GM12878 (cell line): ENCODE measurements around the gene SCD5. TPM values are rescaled to one million over a fixed set of nuclear protein-coding genes. Genes with fewer than 3 reads are reported as not detected.

ENCODE experiments used
- ATAC-seq: fragments of 200-7000 bp; cut with Tn5 transposase; 3 replicates; pipeline ENCODE4 v1.9.1; 2020; ENCODE audit warnings: mild to moderate bottlenecking, moderate library complexity
- BruUV-seq: library from RNA; stranded (reverse); fragments of 400-500 nt; replicated peaks from 2 replicates; lab custom pipeline; 2021; lab: Mats Ljungman, UMichigan
- CTCF ChIA-PET: fragments of 300-600 bp; sonication (Branson Sonifier 250); formaldehyde crosslinking; extraction: SDS; loops from one replicate; lab custom pipeline; 2021; ENCODE audit warnings: inconsistent platforms; lab: Yijun Ruan, JAX
- POLR2A ChIA-PET: fragments of 350-600 bp; formaldehyde crosslinking; extraction: SDS; loops from one replicate; lab custom pipeline; 2021; ENCODE audit warnings: inconsistent platforms; lab: Charles Lee
- RAD21 ChIA-PET: fragments of 300-600 bp; sonication (Branson Sonifier 250); formaldehyde crosslinking; loops from one replicate; lab custom pipeline; 2023; ENCODE audit warnings: antibody characterized with exemption; ENCODE audit not compliant: unreplicated experiment; lab: Charles Lee
- SMC1A ChIA-PET: fragments of 300-600 bp; sonication (Branson Sonifier 250); formaldehyde crosslinking; loops from one replicate; lab custom pipeline; 2023; ENCODE audit not compliant: unreplicated experiment, uncharacterized antibody; lab: Charles Lee
- DNase-seq: peaks from one replicate; pipeline ENCODE4 v3.0.0-alpha.2; 2011; ENCODE audit warnings: low read depth, low spot score
- FAIRE-seq: peaks from 3 replicates; lab custom pipeline; 2011; peaks lifted over from hg19 to GRCh38; lab: Jason Lieb, UNC
- H2AFZ ChIP-seq: 2 replicates; pipeline ENCODE4 v1.6.0; 2011; ENCODE audit warnings: low read depth, low read length, control low read depth; ENCODE audit not compliant: control insufficient read depth
- H3K27ac ChIP-seq: 2 replicates; pipeline ENCODE4 v1.5.1; 2011; ENCODE audit warnings: control low read depth; ENCODE audit not compliant: control insufficient read depth, insufficient read depth
- H3K27me3 ChIP-seq, 2 experiments: replicated peaks in 1 of 2; 2 replicates each; pipeline versions ENCODE4 v1.6.0 to v1.6.1; 2011; ENCODE audit warnings: low read length in 1 of 2; ENCODE audit not compliant: control insufficient read depth in 2 of 2, insufficient read depth in 2 of 2
- H3K36me3 ChIP-seq, 2 experiments: 2 replicates each; pipeline ENCODE4 v1.5.1; 2011; ENCODE audit warnings: low read length in 1 of 2; ENCODE audit not compliant: control insufficient read depth in 2 of 2, insufficient read depth in 2 of 2
- H3K4me1 ChIP-seq: 2 replicates; pipeline ENCODE4 v1.6.1; 2011; ENCODE audit warnings: mild to moderate bottlenecking, low read length, moderate library complexity, mixed read lengths; ENCODE audit not compliant: control insufficient read depth, insufficient read depth
- H3K4me2 ChIP-seq: 2 replicates; pipeline ENCODE4 v1.6.0; 2011; ENCODE audit warnings: control low read depth; ENCODE audit not compliant: control insufficient read depth, insufficient read depth
- H3K4me3 ChIP-seq: fragments of 200-600 bp; sonication (generic); 2 replicates; pipeline ENCODE4 v1.5.1; 2016
- H3K79me2 ChIP-seq: 2 replicates; pipeline ENCODE4 v1.6.0; 2011; ENCODE audit warnings: low read length; ENCODE audit not compliant: control insufficient read depth, insufficient read depth
- H3K9ac ChIP-seq: 2 replicates; pipeline ENCODE4 v1.8.0; 2011; ENCODE audit warnings: low read length, control low read depth, mixed read lengths; ENCODE audit not compliant: control insufficient read depth, insufficient read depth
- H3K9me3 ChIP-seq: replicated peaks from 3 replicates; pipeline ENCODE4 v1.5.1; 2011; ENCODE audit warnings: mild to moderate bottlenecking, low read length; ENCODE audit not compliant: control insufficient read depth, insufficient read depth
- H4K20me1 ChIP-seq: 2 replicates; pipeline ENCODE4 v1.6.0; 2011; ENCODE audit not compliant: control insufficient read depth, insufficient read depth
- E4F1 ChIP-seq: fragments of 450-650 bp; IDR thresholded peaks from 2 replicates; pipeline ENCODE4 v1.6.1; 2018; ENCODE audit warnings: borderline replicate concordance, mild to moderate bottlenecking; ENCODE audit not compliant: partially characterized antibody
- HDAC2 ChIP-seq: fragments of 200-600 bp; sonication (generic); IDR thresholded peaks from 2 replicates; pipeline ENCODE4 v1.6.1; 2017
- IKZF2 ChIP-seq, 2 experiments: fragments of 450-650 bp; IDR thresholded peaks; 2 replicates each; pipeline ENCODE4 v1.6.1; 2017; ENCODE audit warnings: mild to moderate bottlenecking in 2 of 2, moderate library complexity in 2 of 2
- IRF5 ChIP-seq: fragments of 450-650 bp; IDR thresholded peaks from 2 replicates; pipeline ENCODE4 v1.6.1; 2017; ENCODE audit warnings: borderline replicate concordance
- NR2C1 ChIP-seq: fragments of 450-650 bp; IDR thresholded peaks from 2 replicates; pipeline ENCODE4 v1.6.1; 2017; ENCODE audit warnings: antibody characterized with exemption, mild to moderate bottlenecking, moderate library complexity
- PAX5 ChIP-seq: IDR thresholded peaks from 2 replicates; pipeline ENCODE4 v1.6.1; 2011; ENCODE audit warnings: low read depth, low read length, borderline replicate concordance
- PML ChIP-seq: IDR thresholded peaks from 2 replicates; pipeline ENCODE4 v1.6.1; 2012; ENCODE audit warnings: low read length, inconsistent platforms
- POLR2AphosphoS5 ChIP-seq: IDR thresholded peaks from 2 replicates; pipeline ENCODE4 v1.6.1; 2011; ENCODE audit warnings: mild to moderate bottlenecking, low read length, inconsistent platforms
- SIX5 ChIP-seq: IDR thresholded peaks from 2 replicates; pipeline ENCODE4 v1.6.1; 2011; ENCODE audit warnings: mild to moderate bottlenecking, low read depth, low read length, moderate library complexity; ENCODE audit not compliant: severe bottlenecking
- TARDBP ChIP-seq: IDR thresholded peaks from 2 replicates; pipeline ENCODE4 v1.6.1; 2016; ENCODE audit warnings: borderline replicate concordance
- TCF7 ChIP-seq: IDR thresholded peaks from 2 replicates; pipeline ENCODE4 v1.6.1; 2014; ENCODE audit warnings: antibody characterized with exemption, borderline replicate concordance
- USF1 ChIP-seq: IDR thresholded peaks from 2 replicates; pipeline ENCODE4 v1.6.1; 2011; ENCODE audit warnings: borderline replicate concordance, low read depth, mild to moderate bottlenecking, moderate library complexity, mixed read lengths, low read length; ENCODE audit not compliant: insufficient read depth; ENCODE audit errors: extremely low read length
- WGBS: methylation state at CpG from one replicate; pipeline ENCODE4 v1.1.6; 2016; ENCODE audit warnings: low lambda C conversion rate; ENCODE audit not compliant: insufficient replicate concordance, insufficient coverage; ENCODE audit errors: missing lambda C conversion rate; 5-methylcytosine and 5-hydroxymethylcytosine counted together
- in situ Hi-C: fragments of 300-500 bp; cut with MboI; formaldehyde crosslinking; loops from 9 replicates; pipeline ENCODE4 v1.14.3; 2018; ENCODE audit warnings: mixed read lengths
- intact Hi-C: fragments of 100-400 bp; cut with micrococcal nuclease; formaldehyde crosslinking; loops from one replicate; pipeline ENCODE4 v1.14.2; 2022; ENCODE audit not compliant: unreplicated experiment
- polyA plus RNA-seq, 11 experiments: library from polyadenylated mRNA; depleted of rRNA in 4 of 11; unstranded in 6 of 11; stranded (reverse) in 5 of 11; fragments of >200 nt; fragmentation: Nextera tagmentation in 4 of 11; fragmentation: Illumina TruSeq in 1 of 11; extraction: Ambion mirVana in 4 of 11; extraction: Trizol in 1 of 11; gene quantifications; 1 replicate in 1 of 11; 2 replicates in 10 of 11; pipeline versions ENCODE4 v1.2.1 to v1.2.3, GENCODE V29; 2011 to 2016; ENCODE audit warnings: inconsistent platforms in 2 of 11, missing spikeins in 2 of 11, low read depth in 1 of 11
- total RNA-seq, 4 experiments: library from RNA; depleted of rRNA in 3 of 4; stranded (reverse); fragments of >200 nt in 3 of 4; fragmentation: Illumina TruSeq in 1 of 4; extraction: Trizol in 1 of 4; gene quantifications; 2 replicates each; pipeline versions ENCODE4 v1.2.1 to v1.2.3, GENCODE V29; 2013 to 2021

SCD5 gene
- total and polyA plus RNA-seq, 10 of the 15 experiments (the other 5 are each of a cell fraction or from before 2014, with no cell fraction given), result 2.4 to 15.0 (median 4.2) TPM

DNA sequence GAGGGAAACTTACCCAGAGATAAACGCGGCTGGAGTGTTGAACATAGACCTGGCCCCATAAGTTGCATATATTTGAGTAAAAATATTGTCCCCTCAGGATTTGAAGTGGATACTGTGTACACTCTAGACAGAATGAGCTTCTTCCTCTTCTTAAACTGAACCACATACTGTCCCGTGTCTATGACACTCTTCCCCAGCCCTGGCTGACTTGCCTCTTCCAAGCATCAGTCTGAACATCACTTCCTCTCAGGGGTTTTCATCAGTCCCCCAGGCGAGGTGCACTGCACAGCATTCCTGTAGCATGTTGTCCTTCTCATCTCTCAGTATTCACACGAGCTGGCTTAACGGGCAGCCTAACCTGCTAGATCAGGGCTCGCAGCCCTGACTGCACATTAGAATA is 156.3 kb downstream of the SCD5 start (continued):
- TF ChIP-seq USF1, result no peak
- TF ChIP-seq, all 136 proteins: peak for 0

GRCh38 chr4:82640540-82640939 is 158.1 kb downstream of the SCD5 start:
- no TSS peak for BruUV-seq
- no peak for DNase-seq
- TF ChIP-seq TARDBP (no peak), NR2C1 (no peak), POLR2AphosphoS5 (no peak), PML (no peak), TCF7 (no peak), HDAC2 (no peak), PAX5 (no peak), IRF5 (no peak), E4F1 (no peak), SIX5 (no peak), IKZF2 (IDR thresholded peaks at IDR 0.05) (no peak)
- intact Hi-C loops (no loop called here), in situ Hi-C loops (no loop called here)
- SMC1A ChIA-PET, result no interaction called here
- Histone ChIP-seq H3K4me2 (no peak overlapping the region), H2AFZ (no peak overlapping the region), H3K9ac (no peak overlapping the region), H3K36me3 (no peaks in the 10 kb centered on the region), H3K79me2 (no peaks in the 10 kb centered on the region), H3K27ac (no peak overlapping the region), H3K4me3 (no peak overlapping the region), H3K27me3 (no peaks in the 10 kb centered on the region), H3K4me1 (no peaks in the 10 kb centered on the region), H3K9me3 (no peaks in the 10 kb centered on the region), H4K20me1 (no peaks in the 10 kb centered on the region)
- FAIRE-seq, result no peak
- WGBS, result 0% methylated on average over 5 of the region's 5 CpGs
- no peak for ATAC-seq
- CTCF ChIA-PET, result no interaction called here
- RAD21 ChIA-PET, result no interaction called here
- POLR2A ChIA-PET, result no interaction called here
